Panc1 (cell line): ENCODE measurements around the gene EOGT. TPM values are rescaled to one million over a fixed set of nuclear protein-coding genes. Genes with fewer than 3 reads are reported as not detected.

ENCODE experiments used
- microRNA-seq: library from miRNA; unstranded; fragments of <30 nt; microRNA quantifications from one replicate; pipeline ENCODE4 v1.1.0, GENCODE V29; 2020; ENCODE audit not compliant: unreplicated experiment
- total RNA-seq: library from RNA; stranded (reverse); gene quantifications from one replicate; pipeline ENCODE4 v1.2.1, GENCODE V29; 2021; ENCODE audit not compliant: unreplicated experiment

Gene EOGT
- total RNA-seq, 1 experiment from 2014 or later, result 29.1 TPM

Small RNAs within 50 kb of the gene (microRNA-seq; reads per million reads assigned to microRNA genes)
- 2.2 reads per million for gene MIR3136

Other genes starting within 250 kb of the EOGT start
- not detected for gene TAFA4, start 81.1 kb downstream of the EOGT start, total RNA-seq
- 18.7 TPM for gene TMF1, start 38.6 kb upstream of the EOGT start, total RNA-seq
- gene UBA3, start 66.7 kb upstream of the EOGT start, total RNA-seq, result 47.1 TPM
- gene ARL6IP5, start 71.3 kb upstream of the EOGT start, total RNA-seq, result 41.5 TPM
- gene LMOD3, start 108.9 kb upstream of the EOGT start, total RNA-seq, result not detected